GM06990 (cell line): ENCODE measurements around the gene METTL21A.

Experiments
- DNase-seq: peaks from one replicate; pipeline ENCODE4 v3.0.0-alpha.2; 2011; ENCODE audit not compliant: insufficient read length; ENCODE audit errors: extremely low read depth
- H3K27me3 ChIP-seq: replicated peaks from 2 replicates; pipeline ENCODE4 v1.6.0; 2011; ENCODE audit warnings: low read length; ENCODE audit not compliant: control insufficient read depth, insufficient read depth
- H3K36me3 ChIP-seq: 2 replicates; pipeline ENCODE4 v1.5.1; 2011; ENCODE audit warnings: low read length; ENCODE audit not compliant: control insufficient read depth, insufficient read depth
- H3K4me3 ChIP-seq: replicated peaks from 2 replicates; pipeline ENCODE4 v1.5.1; 2011; ENCODE audit warnings: low read depth, mild to moderate bottlenecking, control low read depth, low read length
- TF ChIP-seq, protein P1 (sequence below): IDR thresholded peaks from 2 replicates; pipeline ENCODE4 v1.5.1; 2011; ENCODE audit warnings: low read length, control low read depth, mild to moderate bottlenecking, inconsistent platforms; ENCODE audit not compliant: insufficient read depth, poor library complexity, severe bottlenecking

Gene METTL21A

GRCh38 chr2:207625014-207625907, at the start of gene METTL21A:
Gene METTL21A (minus strand): TSS chr2:207625394. CDS start chr2:207624375, 1,019 bp downstream.
- Histone ChIP-seq H3K27me3 (no peaks in the 10 kb centered on the region), H3K36me3 (no peaks in the 10 kb centered on the region; the same call in none of the 2 replicates), H3K4me3 (peak within 1 kb of the TSS; percentile 82)
- TF ChIP-seq, protein P1, sequence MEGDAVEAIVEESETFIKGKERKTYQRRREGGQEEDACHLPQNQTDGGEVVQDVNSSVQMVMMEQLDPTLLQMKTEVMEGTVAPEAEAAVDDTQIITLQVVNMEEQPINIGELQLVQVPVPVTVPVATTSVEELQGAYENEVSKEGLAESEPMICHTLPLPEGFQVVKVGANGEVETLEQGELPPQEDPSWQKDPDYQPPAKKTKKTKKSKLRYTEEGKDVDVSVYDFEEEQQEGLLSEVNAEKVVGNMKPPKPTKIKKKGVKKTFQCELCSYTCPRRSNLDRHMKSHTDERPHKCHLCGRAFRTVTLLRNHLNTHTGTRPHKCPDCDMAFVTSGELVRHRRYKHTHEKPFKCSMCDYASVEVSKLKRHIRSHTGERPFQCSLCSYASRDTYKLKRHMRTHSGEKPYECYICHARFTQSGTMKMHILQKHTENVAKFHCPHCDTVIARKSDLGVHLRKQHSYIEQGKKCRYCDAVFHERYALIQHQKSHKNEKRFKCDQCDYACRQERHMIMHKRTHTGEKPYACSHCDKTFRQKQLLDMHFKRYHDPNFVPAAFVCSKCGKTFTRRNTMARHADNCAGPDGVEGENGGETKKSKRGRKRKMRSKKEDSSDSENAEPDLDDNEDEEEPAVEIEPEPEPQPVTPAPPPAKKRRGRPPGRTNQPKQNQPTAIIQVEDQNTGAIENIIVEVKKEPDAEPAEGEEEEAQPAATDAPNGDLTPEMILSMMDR: peak; percentile 55
- DNase-seq: peak; percentile 99

- DNase-seq: no peak
- H3K4me3 ChIP-seq: no peak overlapping the region
- no peaks in the 10 kb centered on the region for H3K27me3 ChIP-seq
- TF ChIP-seq, protein P1: no peak
- H3K36me3 ChIP-seq: no peaks in the 10 kb centered on the region
Measured at GRCh38 chr2:207674826-207675225, 49.6 kb upstream of the METTL21A start.

- DNase-seq: no peak
- Histone ChIP-seq H3K27me3 (no peaks in the 10 kb centered on the region), H3K36me3 (no peaks in the 10 kb centered on the region)
Measured at GRCh38 chr2:207674266-207674774, 49.1 kb upstream of the METTL21A start.

GRCh38 chr2:207673431-207673830, 48.2 kb upstream of the METTL21A start:
- TF ChIP-seq, protein P1: no peak
- Histone ChIP-seq H3K27me3 (no peaks in the 10 kb centered on the region), H3K36me3 (no peaks in the 10 kb centered on the region), H3K4me3 (no peak overlapping the region)
- no peak for DNase-seq

More at GRCh38 chr2:207674266-207674774, 49.1 kb upstream of the METTL21A start:
- H3K4me3 ChIP-seq: no peak overlapping the region
- TF ChIP-seq, protein P1: no peak

GRCh38 chr2:207670887-207671286, 45.7 kb upstream of the METTL21A start:
- H3K27me3 ChIP-seq: no peaks in the 10 kb centered on the region
- TF ChIP-seq, protein P1: no peak
- no peak for DNase-seq
- no peaks in the 10 kb centered on the region for H3K36me3 ChIP-seq
- H3K4me3 ChIP-seq: no peak overlapping the region
